ENCODE data around the gene GPR17. TPM values are rescaled to one million over a fixed set of nuclear protein-coding genes. Genes with fewer than 3 reads are reported as not detected.

The GPR17 gene
- total and polyA plus RNA-seq, 4 donors = 0.03 to 0.14 (median 0.07) TPM; not detected in 1

DNA sequence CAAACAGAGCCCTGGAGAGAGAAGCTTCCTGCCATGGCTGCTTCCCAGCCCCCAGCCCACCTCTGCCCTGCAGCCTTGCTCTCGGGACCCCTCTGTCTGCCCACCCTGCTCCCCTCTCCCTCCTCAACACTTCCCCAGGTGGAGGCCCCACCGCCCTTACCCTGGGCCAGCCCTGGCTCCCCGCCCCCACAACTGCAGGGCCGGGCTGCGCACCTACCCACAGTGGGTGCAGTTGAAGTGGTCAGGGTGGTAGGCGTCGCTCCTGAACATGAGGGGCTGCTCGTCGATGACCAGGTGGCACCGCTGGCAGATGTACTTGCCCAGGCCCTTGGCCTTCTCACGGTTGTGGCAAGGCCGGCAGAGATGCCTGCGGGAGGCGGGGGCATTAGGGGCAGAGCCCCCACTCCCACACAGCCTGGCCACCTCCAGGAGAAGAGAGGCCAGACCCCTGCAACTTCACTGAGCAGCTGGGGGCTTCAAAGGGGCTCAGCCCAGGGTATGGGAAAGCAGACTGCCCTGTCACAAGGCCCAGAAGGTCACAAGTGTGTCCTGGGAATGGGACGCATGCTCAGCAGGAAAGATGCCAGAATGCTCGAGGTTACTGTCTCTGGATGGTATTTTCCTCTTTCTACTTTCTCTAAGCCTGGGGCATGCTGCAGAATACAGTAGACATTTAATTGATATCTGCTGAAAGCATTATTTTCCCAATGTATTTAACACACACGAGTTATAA, 3.1 kb upstream of the GPR17 start (continued):
- TF ChIP-seq, protein P1, sequence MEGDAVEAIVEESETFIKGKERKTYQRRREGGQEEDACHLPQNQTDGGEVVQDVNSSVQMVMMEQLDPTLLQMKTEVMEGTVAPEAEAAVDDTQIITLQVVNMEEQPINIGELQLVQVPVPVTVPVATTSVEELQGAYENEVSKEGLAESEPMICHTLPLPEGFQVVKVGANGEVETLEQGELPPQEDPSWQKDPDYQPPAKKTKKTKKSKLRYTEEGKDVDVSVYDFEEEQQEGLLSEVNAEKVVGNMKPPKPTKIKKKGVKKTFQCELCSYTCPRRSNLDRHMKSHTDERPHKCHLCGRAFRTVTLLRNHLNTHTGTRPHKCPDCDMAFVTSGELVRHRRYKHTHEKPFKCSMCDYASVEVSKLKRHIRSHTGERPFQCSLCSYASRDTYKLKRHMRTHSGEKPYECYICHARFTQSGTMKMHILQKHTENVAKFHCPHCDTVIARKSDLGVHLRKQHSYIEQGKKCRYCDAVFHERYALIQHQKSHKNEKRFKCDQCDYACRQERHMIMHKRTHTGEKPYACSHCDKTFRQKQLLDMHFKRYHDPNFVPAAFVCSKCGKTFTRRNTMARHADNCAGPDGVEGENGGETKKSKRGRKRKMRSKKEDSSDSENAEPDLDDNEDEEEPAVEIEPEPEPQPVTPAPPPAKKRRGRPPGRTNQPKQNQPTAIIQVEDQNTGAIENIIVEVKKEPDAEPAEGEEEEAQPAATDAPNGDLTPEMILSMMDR (IDR thresholded peaks at IDR 0.05; ENCODE audit: low read depth, low read length, missing input control) = no peak
- TF ChIP-seq, protein P2, sequence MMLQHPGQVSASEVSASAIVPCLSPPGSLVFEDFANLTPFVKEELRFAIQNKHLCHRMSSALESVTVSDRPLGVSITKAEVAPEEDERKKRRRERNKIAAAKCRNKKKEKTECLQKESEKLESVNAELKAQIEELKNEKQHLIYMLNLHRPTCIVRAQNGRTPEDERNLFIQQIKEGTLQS (IDR thresholded peaks at IDR 0.05) = no peak
- no peak for TF ChIP-seq SP1 (IDR thresholded peaks at IDR 0.05)
- TF ChIP-seq RAD21 (IDR thresholded peaks at IDR 0.05) = no peak
- no peak for TF ChIP-seq NR2F2 (IDR thresholded peaks at IDR 0.05)
- no peak for TF ChIP-seq JUND (IDR thresholded peaks at IDR 0.05)
- no peak for TF ChIP-seq YY1 (IDR thresholded peaks at IDR 0.05)
- no peak for TF ChIP-seq EGR1 (IDR thresholded peaks at IDR 0.05; ENCODE audit: low read depth in 2 of 2)
- TF ChIP-seq TAF1 (conservative IDR thresholded peaks at IDR 0.05) = no peak
- no peak for TF ChIP-seq HNF4G (IDR thresholded peaks at IDR 0.05)

DNA sequence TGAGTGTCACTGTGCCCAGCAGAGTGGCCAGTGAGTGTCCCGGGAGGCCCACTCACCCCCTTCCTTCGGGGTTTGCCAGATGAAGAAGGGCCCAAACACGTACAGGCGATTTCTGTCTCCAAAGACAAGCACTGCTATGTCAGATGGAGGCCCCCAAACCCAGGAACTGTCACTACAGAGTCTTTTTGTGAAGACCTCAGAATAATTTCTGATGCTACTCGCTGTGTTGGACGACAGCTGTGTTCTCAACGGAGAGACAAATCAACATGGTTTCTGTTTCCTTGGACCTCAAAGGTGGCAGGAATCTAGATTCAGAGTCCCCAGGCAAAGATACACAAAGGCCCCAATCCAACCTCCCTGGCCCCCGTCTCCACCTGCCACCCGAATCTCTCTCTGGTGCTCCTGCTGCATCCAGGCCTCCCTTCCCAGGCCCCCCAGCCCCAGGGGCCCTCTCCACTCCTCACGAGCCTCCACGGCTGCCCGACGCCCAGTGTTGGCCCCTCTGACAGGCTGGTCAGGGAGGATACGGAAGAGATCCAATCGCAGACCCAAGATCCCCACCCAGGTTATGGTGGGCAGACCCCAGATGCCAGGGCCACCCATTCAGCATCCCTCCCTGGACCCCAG, 2.4 kb upstream of the GPR17 start:
- no peak overlapping the region for H3K9ac ChIP-seq (ENCODE audit: low read depth in 1 of 2, low read length in 2 of 2)
- TF ChIP-seq, protein P3, sequence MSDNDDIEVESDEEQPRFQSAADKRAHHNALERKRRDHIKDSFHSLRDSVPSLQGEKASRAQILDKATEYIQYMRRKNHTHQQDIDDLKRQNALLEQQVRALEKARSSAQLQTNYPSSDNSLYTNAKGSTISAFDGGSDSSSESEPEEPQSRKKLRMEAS (IDR thresholded peaks at IDR 0.05) = no peak
- TF ChIP-seq, protein P2 (IDR thresholded peaks at IDR 0.05) = no peak
- TF ChIP-seq TAF1 (conservative IDR thresholded peaks at IDR 0.05) = no peak
- TF ChIP-seq JUND (IDR thresholded peaks at IDR 0.05) = no peak
- no peak for TF ChIP-seq FOXA1 (IDR thresholded peaks at IDR 0.05)
- no peaks in the 10 kb centered on the region for H3K27me3 ChIP-seq (ENCODE audit: control insufficient read depth in 4 of 4, insufficient read depth in 4 of 4, low read length in 3 of 4)
- H3K27ac ChIP-seq (ENCODE audit: low read depth in 1 of 2, low read length in 2 of 2) = no peak overlapping the region
- H3K36me3 ChIP-seq (ENCODE audit: control insufficient read depth in 4 of 4, insufficient read depth in 3 of 4, low read depth in 1 of 4, low read length in 3 of 4) = peaks cover 0 to 5% (median 0%) of the 10 kb centered on the region in 4 donors
- WGBS = 95% methylated on average over 15 of the region's 15 CpGs
- DNase-seq (ENCODE audit: low spot score) = no peak
- no peaks in the 10 kb centered on the region for H3K9me3 ChIP-seq (ENCODE audit: control insufficient read depth in 4 of 4, low read length in 3 of 4)
- peaks cover 4 to 24% (median 11%) of the 10 kb centered on the region in 4 donors for H3K4me1 ChIP-seq (ENCODE audit: control insufficient read depth in 4 of 4, insufficient read depth in 4 of 4, low read length in 3 of 4)
- no peak overlapping the region for H3K4me3 ChIP-seq (ENCODE audit: low read depth in 1 of 3, low read length in 3 of 3)

DNA sequence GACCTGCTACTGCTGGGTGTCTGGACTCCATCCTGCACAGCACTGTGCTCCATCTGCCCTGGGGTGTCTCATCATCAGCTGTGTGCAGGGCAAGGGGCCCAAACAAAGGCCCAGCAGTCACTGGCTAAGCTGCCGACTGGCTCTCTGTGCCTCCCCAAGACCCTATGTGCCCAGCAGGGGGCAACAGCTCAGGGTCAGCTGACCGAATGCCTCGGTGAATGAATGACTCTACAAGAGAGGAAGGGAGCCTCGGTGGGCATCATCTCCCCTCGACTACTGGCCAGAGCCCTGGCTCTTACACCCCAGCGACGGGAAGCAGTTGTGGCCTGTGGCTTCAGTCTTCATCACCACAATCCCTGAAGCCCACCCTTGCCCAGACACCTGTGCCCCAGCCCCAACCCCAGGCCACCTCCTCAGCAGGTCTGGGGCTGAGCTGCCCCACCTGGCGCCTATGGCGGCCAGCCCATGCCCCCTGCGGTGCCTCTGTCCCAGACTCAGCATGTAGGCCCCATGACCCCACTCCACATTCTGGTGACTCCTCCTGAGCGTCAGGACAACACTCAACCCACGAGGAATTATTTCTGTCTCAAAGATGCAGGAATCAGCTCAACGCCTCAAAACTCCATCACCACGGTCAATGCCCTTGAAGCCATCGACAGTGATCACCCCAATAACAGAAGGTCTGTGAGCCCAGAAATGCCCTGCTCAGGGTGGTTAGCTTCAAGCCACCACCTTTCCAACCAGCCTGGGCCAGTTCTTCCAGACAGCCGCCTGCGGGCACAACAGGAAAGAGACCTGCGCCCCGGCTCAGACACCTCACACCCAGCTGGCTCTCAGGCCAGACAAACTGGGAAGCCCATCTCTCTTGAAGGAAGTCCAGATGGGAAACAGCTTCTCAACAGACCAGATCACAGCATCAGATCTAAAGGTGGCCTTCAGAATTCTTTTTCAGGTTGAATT, 1.6 kb upstream of the GPR17 start:
- H3K9ac ChIP-seq (ENCODE audit: low read depth in 1 of 2, low read length in 2 of 2) = no peak overlapping the region
- no peak for DNase-seq (ENCODE audit: low spot score)
- peaks cover 4 to 29% (median 13%) of the 10 kb centered on the region in 4 donors for H3K4me1 ChIP-seq (ENCODE audit: control insufficient read depth in 4 of 4, insufficient read depth in 4 of 4, low read length in 3 of 4)
- H3K27ac ChIP-seq (ENCODE audit: low read depth in 1 of 2, low read length in 2 of 2) = no peak overlapping the region
- no peaks in the 10 kb centered on the region for H3K9me3 ChIP-seq (ENCODE audit: control insufficient read depth in 4 of 4, low read length in 3 of 4)
- no peaks in the 10 kb centered on the region for H3K36me3 ChIP-seq (ENCODE audit: control insufficient read depth in 4 of 4, insufficient read depth in 3 of 4, low read depth in 1 of 4, low read length in 3 of 4)
- TF ChIP-seq, protein P4, sequence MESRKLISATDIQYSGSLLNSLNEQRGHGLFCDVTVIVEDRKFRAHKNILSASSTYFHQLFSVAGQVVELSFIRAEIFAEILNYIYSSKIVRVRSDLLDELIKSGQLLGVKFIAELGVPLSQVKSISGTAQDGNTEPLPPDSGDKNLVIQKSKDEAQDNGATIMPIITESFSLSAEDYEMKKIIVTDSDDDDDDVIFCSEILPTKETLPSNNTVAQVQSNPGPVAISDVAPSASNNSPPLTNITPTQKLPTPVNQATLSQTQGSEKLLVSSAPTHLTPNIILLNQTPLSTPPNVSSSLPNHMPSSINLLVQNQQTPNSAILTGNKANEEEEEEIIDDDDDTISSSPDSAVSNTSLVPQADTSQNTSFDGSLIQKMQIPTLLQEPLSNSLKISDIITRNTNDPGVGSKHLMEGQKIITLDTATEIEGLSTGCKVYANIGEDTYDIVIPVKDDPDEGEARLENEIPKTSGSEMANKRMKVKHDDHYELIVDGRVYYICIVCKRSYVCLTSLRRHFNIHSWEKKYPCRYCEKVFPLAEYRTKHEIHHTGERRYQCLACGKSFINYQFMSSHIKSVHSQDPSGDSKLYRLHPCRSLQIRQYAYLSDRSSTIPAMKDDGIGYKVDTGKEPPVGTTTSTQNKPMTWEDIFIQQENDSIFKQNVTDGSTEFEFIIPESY (IDR thresholded peaks at IDR 0.05) = no peak
- TF ChIP-seq RAD21 (IDR thresholded peaks at IDR 0.05) (no peak), FOXA2 (IDR thresholded peaks at IDR 0.05) (no peak), FOXA1 (IDR thresholded peaks at IDR 0.05) (no peak), HNF4A (conservative IDR thresholded peaks at IDR 0.05) (no peak)
- TF ChIP-seq, protein P5, sequence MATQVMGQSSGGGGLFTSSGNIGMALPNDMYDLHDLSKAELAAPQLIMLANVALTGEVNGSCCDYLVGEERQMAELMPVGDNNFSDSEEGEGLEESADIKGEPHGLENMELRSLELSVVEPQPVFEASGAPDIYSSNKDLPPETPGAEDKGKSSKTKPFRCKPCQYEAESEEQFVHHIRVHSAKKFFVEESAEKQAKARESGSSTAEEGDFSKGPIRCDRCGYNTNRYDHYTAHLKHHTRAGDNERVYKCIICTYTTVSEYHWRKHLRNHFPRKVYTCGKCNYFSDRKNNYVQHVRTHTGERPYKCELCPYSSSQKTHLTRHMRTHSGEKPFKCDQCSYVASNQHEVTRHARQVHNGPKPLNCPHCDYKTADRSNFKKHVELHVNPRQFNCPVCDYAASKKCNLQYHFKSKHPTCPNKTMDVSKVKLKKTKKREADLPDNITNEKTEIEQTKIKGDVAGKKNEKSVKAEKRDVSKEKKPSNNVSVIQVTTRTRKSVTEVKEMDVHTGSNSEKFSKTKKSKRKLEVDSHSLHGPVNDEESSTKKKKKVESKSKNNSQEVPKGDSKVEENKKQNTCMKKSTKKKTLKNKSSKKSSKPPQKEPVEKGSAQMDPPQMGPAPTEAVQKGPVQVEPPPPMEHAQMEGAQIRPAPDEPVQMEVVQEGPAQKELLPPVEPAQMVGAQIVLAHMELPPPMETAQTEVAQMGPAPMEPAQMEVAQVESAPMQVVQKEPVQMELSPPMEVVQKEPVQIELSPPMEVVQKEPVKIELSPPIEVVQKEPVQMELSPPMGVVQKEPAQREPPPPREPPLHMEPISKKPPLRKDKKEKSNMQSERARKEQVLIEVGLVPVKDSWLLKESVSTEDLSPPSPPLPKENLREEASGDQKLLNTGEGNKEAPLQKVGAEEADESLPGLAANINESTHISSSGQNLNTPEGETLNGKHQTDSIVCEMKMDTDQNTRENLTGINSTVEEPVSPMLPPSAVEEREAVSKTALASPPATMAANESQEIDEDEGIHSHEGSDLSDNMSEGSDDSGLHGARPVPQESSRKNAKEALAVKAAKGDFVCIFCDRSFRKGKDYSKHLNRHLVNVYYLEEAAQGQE (IDR thresholded peaks at IDR 0.05) = no peak
- TF ChIP-seq, protein P2 (IDR thresholded peaks at IDR 0.05) = no peak
- TF ChIP-seq, protein P3 (IDR thresholded peaks at IDR 0.05) = no peak
- WGBS = 92% methylated on average over 19 of the region's 19 CpGs
- H3K27me3 ChIP-seq (ENCODE audit: control insufficient read depth in 4 of 4, insufficient read depth in 4 of 4, low read length in 3 of 4) = no peaks in the 10 kb centered on the region
- H3K4me3 ChIP-seq (ENCODE audit: low read depth in 1 of 3, low read length in 3 of 3) = no peak overlapping the region

All from liver (tissue), 9 donors.